GM20431 (cell line): ENCODE data around the gene RETREG3.
"Not testable (repeated sequence)": the region's sequence is repeated elsewhere in the genome, so short reads cannot be mapped to it uniquely, and the experiment has no call there.

Experiments
- in situ Hi-C: fragments of 300-500 bp; cut with MseI, MboI; formaldehyde crosslinking; loops from one replicate; pipeline ENCODE4 v1.15.0; 2020; ENCODE audit warnings: low sequenced_read_pairs; ENCODE audit not compliant: unreplicated experiment

The RETREG3 gene

DNA sequence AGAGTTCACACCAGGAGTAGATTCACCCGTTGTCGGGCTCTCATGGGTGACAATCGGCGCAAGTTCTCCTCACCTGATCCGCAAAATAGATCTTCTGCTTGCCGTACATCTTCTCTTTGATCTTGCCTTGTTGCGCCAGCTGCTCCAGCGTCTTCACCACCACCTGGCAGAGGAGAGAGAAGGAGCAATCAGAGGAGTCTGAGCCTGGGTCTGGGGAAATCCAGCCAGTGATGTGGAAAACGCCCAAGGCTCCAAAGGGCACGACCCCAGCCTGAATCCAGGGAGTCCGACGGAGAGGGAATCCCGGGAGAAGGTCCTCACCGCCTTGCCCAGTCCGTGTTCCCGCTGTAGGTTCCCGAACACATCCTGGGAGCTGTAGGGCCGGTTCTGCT lies 32.0 kb downstream of the RETREG3 start:
- in situ Hi-C loops, result loop anchor here (10.0 kb wide), 1 partner anchor 108 kb away; the partner anchor contains the start of genes CCR10 and CNTNAP1

DNA sequence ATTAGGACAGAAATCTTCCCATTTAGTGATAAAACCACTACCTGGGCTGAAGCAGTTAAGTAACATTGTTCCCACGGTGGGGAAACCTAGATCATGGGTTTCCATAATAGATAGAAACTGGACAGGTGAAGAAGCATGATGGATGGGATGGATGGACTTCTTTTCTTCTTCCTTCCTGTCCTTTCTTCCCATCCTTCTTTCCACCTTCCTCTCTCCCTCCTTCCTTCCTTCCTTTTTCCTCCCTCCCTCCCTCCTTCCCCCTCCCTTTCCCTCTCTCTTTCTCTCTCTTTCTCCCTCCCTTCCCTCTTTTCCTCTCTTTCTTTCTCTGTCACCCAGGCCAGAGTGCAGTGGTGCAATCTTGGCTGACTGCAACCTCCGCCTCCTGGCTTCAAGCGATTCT lies 34.7 kb downstream of the RETREG3 start:
- in situ Hi-C loops, result loop anchor here (10.0 kb wide), 1 partner anchor 110 kb away; the partner anchor contains the start of genes CCR10 and CNTNAP1

DNA sequence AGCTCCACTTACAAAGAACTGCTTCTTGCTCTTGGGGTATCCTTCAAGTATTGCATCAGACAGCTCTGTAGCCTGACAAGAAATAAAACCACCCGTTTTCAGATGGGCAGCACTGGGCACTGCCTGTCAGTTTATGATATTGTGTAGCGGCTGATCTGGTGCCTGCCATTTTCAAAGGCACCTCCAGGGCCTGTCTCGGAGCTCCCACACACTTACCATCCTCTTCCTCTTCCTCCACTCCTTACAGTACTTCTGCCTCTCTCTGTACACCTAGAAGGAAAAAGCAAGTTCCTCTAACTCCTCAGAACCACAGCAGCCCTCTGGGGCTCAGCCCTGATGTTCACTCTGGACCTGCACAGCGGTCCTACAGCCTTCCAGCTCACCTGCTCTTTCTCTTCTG lies 36.1 kb downstream of the RETREG3 start:
- in situ Hi-C loops, result loop anchor here (10.0 kb wide), 1 partner anchor 112 kb away; the partner anchor contains the start of genes CCR10 and CNTNAP1

DNA sequence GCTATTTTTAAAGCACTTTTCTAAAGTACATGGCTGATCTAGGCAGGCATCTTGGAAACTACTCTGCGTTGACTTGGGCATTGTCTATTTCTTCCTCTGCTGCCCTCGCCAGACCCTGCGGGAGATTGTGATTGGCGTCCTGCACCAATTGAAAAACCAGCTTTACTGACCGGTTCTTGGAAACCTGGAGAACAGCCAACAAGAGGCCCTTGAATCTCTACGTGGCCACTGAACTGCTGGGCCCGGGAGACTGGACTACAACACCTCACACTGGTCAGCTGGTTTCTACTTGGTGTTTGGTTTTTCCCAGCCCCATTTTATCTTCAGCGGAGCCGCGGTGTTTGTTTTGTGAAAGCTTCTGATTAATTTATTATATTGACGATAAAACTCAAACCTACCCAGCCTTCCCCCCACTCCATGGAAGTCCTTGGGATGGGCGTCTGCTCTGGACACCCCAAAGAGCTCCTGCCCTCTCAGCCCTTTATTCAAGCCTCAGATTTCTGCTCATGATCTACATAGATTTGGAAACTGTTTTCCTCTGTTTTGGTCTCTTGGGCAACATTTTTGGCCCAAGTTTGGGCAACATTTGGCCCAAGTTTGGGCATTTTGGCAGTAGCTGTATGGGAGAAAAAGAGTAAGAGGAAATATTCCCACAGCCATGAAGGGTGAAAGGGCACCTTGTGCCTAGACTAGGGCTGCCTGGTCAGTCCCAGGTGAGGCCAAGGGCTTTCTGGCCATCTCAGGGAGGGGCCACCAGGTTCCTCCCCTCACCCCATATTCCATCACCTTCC lies 37.5 kb downstream of the RETREG3 start:
- in situ Hi-C loops, result loop anchor here (10.0 kb wide), 1 partner anchor 113 kb away; the partner anchor contains the start of genes CCR10 and CNTNAP1

DNA sequence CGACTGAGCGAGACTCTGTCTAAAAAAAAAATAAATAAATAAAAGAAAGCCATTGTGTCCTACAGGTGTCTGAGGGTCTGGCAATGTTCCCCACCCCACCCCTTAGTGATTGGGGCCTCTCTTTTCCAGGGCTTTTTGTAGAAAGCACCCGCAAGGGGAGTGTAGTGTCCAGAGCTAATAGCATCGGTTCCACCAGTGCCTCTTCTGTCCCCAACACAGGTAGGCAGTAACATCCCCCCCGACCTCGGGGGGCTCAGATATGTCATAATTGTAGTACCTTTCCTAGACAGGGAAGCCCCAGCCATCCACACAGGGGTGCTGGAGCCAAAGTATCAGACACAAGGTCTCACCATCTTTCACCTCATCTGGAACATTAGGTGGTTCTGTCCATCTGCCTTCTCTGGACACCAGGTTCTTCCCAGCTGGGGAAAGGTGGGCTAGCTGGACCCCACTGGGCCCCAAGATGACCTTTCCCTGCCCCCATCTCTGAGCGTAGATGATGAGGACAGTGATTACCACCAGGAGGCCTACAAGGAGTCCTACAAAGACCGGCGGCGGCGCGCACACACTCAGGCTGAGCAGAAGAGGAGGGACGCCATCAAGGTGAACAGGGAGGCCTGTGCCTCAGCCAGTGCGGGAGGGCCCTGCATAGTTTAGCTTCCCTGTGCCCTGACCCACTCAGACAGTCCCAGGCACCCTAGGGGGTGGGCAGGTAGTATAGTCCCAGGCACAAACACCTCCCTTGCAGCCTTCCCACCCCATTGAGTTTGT lies 40.6 kb downstream of the RETREG3 start:
- in situ Hi-C loops, result no loop called here

DNA sequence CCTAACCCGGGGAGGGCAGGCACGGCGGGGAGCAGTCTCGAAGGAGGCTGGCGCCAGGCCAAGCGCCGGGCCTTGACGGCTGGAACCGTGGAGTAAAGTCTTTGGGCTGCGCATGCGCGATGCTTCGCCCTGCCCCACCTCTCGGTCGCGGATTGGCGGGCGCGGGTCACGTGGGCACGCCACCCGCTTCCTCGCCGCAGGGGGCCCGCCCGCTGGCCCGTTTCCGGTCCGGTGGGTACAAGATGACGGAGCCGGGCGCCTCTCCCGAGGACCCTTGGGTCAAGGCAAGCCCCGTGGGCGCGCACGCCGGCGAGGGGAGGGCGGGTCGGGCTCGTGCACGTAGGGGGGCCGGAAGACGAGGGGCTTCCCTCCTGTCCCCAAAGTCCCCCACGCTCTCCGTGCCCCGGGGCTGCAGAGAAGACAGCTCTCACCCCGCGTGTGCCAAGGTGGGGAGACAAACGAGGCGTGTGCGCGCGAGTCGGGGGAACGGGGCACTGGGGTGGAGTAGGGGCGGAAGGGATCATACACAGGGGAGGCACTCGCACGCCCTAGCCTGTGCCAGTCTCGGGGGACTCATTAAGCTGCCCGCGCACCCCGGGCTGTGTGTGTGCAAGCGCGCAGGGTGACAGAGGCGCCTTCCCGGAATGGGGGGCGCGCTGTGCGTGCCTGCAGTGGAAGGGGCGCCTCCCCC lies 42.1 kb downstream of the RETREG3 start, which contains the start of gene MLX:
Gene MLX (plus strand): TSS at position 218 of the 691 bp plus-strand sequence. CDS start 25 bp downstream, at position 243.
- in situ Hi-C loops, result no loop called here

DNA sequence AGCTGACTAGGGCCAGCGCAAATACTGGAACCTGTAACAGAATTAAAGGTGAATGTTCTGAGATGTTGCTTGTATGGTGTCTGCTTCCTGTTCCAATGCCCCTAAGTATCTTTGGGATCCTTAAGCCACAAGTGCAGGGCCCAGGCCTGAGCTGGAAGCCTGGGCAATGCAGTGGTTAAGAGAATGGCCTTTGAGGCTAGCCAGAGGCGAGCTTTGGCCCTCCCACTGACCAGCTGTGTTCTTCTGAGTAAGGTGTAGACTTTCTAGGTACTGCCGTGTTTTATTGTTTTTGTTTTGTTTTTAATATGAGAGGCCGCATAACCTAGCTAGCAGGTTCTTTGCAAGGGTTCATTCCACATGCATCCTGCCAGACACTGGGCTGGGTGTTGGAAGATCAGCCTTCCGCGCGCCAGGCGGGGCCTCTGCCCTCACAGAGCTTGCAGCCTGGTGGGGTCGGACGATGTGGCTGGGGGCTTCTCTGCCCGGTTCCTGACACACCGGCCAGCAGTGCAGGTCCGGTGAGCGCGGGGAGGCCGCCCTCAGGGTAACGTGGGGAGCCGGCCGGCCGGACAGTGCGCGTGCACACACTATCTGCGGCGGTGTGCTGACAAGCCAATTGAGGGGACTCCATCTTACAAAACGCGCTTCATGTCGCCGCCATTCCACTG lies 42.8 kb downstream of the RETREG3 start:
- in situ Hi-C loops, result no loop called here

DNA sequence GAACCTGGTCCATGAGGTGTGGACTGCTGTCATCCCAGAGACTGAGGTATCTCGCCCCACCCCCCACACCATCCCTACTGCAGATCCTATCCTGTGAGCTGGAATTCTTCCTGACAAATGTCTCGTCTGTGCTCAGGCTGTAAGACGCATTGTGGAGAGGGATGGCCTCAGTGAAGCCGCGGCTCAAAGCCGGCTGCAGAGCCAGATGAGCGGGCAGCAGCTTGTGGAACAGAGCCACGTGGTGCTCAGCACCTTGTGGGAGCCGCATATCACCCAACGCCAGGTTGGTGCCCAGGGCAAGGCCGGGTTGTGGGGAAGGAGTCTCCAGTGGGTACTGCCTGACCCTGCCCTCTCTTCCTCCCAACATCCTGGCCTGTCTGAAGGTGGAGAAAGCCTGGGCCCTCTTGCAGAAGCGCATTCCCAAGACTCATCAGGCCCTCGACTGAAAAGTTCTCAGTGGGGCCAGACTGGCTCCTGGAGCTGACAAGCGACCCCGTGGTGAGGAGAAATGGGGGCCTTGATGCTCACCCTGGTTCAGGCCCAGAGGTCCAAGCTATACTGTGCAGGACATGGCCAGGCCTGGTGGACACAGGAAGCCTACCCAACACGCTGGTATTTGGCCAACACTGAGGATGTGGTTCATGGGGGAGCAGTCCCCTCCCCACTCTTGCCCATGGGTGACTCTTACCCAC lies 43.5 kb downstream of the RETREG3 start:
- in situ Hi-C loops, result no loop called here

DNA sequence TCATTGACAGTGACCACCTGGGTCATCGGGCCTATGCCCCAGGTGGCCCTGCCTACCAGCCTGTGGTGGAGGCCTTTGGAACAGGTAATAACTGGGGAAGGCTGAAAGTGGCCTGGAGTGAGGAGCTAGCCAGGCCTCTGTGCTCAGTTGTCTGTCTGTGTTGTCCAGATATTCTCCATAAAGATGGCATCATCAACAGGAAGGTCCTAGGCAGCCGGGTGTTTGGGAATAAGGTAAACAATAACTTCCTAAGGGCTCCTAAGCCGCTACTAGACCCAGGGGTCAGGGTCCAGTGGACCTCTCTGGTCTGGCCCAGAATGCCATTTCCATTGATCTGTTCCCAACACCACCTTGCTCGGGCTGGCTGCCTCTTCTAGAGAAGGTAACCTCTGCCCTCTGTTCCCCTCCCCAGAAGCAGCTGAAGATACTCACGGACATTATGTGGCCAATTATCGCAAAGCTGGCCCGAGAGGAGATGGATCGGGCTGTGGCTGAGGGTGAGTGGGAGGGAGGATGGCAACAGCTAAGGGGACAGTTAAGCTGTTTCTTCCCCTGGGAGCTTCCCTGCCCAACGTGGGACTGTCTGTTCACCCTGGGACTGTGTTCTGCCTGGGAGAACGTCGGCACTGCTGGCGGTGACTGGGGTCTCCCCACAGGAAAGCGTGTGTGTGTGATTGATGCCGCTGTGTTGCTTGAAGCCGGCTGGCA lies 44.2 kb downstream of the RETREG3 start:
- in situ Hi-C loops, result no loop called here

DNA sequence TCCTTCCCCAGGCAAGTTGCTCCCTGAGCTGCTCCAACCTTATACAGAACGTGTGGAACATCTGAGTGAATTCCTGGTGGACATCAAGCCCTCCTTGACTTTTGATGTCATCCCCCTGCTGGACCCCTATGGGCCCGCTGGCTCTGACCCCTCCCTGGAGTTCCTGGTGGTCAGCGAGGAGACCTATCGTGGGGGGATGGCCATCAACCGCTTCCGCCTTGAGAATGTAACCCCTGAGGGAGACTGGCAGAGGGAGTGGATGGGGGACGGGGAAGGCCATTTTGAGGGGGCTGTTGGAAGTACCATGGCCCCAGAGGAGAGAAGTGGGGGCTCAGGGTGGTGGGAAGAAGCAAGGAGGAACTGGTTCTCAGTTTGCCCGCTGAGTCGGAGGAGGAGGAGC lies 45.2 kb downstream of the RETREG3 start:
- in situ Hi-C loops, result no loop called here

DNA sequence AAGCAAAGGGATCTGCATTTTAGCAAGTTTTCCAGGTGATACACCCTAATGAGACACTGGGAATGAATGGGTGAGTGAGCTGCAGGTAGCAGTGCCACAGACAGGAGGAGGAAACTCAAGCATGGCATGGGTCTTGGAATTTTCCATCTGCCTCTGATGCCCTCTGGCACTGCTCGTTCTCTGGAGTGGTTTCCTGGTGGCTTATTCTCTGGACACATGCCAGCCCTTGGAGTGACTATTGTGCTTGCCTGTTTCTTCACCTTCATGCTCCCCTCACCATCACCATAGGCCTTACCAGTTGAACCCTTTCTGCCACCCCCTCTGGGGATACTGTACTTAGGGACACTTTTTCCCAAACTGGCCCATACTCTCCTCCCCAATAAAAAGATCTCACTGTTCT lies 45.6 kb downstream of the RETREG3 start:
- in situ Hi-C loops, result no loop called here

DNA sequence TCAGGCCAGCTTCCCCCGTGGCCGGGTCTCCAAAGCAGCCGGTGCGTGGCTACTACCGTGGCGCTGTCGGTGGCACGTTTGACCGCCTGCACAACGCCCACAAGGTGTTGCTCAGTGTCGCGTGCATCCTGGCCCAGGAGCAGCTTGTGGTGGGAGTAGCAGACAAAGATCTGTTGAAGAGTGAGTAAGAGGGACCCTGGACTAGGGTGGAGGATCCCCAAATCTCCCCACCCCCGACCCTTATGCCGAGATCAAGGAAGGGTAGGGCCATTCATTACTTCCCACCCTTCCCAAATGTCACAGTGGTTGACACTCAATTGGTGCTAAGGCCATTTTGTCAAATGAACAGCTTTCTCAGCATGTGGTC lies 46.0 kb downstream of the RETREG3 start:
- in situ Hi-C loops, result no loop called here

DNA sequence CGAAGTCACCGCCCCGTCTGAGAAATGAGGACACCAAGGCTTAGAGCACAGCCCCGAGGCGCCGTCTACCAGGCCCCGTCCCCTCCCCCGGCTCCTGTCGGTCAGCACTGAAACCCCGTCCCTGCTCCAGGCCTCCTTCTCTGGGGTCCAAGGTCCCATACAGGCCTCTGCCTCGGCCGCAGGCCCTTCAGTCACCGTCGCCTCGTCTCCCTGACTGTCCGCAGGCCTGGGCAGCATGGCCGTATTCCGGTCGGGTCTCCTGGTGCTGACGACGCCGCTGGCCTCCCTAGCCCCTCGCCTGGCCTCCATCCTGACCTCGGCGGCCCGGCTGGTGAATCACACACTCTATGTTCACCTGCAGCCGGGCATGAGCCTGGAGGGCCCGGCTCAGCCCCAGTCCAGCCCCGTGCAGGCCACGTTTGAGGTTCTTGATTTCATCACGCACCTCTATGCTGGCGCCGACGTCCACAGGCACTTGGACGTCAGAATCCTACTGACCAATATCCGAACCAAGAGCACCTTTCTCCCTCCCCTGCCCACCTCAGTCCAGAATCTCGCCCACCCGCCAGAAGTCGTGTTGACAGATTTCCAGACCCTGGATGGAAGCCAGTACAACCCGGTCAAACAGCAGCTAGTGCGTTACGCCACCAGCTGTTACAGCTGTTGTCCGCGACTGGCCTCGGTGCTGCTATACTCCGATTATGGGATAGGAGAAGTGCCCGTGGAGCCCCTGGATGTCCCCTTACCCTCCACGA lies 46.6 kb downstream of the RETREG3 start:
- in situ Hi-C loops, result no loop called here

DNA sequence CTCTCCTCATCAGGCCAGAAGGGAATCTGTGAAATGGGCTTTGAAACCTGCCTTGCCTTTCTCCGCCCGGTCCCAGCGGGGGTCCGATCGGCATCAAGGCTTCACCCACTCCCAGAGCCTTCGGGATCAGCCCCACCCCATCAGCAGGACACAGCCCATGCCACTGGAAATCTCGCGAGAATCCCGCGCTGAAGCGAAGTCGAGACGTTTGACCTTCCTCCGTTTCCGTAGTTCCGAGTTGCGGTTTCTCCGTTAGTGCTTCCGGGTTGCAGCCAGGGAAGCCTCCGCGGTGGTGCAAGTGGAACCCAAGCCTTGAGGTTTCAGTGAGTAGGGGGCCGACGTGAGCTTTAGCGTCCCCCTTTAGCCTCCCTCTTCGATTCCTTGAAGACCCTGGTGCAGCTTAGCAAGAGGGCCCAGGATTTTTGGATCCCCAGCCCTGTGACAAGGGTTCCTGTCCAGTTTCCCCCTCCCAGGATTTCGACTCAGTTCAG lies 47.2 kb downstream of the RETREG3 start, which contains the start of gene COASY:
Gene COASY (plus strand): TSS at position 252 of the 491 bp plus-strand sequence. CDS start 475 bp downstream, outside the sequence.
- in situ Hi-C loops, result no loop called here

DNA sequence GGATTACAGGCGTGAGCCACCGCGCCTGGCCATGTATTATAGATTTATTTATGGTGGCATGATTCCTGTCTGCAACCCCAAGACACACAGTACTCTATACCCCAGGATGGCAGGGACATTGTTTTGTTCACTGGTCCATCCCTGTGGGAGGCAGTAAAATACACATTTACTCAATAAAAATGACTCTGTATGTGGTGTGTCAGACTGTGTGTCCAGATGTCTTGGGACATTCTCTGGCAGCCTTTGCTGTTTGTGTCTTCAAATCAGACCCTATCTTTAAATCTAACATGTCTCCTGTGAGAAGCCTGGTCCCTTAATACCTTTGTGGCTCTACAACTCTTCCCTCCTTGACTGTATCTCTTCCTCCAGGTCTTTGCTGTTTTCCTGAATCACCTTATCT lies 48.9 kb downstream of the RETREG3 start:
- in situ Hi-C loops, result no loop called here

DNA sequence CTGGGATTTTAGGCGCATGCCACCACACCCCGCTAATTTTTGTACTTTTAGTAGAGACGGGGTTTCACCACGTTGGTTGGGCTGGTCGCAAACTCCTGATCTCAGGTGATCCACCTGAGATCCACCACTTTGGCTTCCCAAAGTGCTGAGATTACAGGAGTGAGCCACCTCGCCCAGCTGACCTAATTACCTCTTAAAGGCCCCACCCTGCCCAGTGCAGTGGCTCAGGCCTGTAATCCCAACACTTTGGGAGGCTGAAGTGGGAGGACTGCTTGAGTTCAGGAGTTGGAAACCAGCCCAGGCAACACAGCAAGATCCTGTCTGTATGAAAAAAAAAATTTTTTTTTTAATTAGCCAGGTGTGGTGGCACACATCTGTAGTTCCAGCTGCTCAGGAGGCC lies 50.1 kb downstream of the RETREG3 start:
- in situ Hi-C loops, result no loop called here

DNA sequence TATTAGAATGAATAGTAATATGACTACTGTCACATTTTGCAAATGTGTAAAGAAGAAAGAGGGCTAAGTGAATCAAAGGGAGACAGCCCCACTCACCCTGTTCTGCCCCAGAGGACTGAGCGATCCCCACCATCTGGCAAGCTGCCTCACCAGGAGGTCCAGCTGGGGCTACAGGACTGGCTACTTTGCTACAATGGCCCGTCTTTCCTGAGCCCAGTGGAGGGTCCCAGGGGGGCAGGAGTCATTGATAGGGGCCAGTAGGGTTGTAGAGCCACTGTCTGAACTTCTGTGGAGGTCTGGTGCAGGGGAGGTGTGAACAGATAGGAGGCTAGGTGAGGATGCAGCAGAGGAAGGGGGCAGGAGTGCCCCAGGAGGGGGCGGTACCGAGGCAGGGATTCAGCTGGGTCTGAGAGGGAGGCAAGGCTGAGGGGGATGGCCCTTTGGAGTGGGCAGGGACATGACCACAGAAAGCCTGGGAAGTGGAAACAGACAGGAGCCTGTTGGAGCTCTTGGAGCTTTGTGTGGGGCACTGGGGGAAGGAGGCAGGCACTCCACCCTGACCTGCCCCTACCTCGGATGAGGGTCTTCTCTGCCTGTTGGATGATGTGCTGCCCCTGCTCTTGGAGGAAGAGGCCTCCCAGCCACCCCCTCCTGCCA lies 53.1 kb downstream of the RETREG3 start:
- in situ Hi-C loops, result not testable (repeated sequence)
